ENCODE measurements around the gene NDUFB4. TPM values are rescaled to one million over a fixed set of nuclear protein-coding genes. Genes with fewer than 3 reads are reported as not detected.
A peak's percentile ranks its signal among the peaks of the same experiment; 100 is the strongest.

The NDUFB4 gene
- total and polyA plus RNA-seq, 2 experiments from 2014 or later = 105 to 250 TPM

DNA sequence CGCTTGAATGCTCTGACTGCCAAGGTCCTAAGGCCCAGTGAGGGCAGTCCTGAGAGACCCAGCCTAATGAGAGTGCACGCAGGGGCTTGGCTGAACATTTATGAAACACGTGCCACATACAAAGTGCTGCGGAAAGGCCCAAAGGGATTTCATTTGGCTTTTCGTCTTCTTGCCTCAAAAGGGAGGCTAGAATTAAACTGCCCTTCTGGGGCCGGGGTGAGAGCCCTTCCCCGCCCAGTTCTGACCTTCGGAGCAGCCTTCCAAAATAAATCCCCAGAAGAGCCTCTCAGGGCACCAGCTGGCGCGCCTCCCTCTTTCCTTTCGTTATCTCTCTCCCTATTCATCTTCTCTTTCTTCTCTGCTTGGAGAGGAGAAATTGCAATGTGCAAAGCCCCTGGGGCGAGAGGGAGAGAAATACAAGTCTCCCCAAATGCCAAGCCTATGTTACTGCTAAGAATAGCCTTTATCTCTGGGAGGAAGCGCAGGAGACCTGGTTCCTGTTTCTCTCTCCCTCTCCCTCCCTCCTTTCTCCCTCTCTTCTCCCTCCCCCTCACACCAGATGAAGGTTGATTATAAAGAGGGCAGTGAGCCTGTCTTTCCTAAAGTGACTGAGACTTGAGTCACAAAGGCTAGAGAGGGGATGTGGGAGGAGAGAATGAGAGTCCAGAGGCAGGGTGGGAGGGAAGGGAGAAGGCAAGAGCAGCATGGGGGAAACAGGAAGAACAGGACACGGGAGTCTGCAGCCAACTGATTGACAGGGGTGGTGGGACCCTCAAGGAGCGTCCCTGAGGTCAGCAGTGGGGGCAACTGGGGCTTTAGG lies 36.7 kb upstream of the NDUFB4 start:
- no peaks in the 10 kb centered on the region for H3K9me3 ChIP-seq (ENCODE audit: low read depth)
- peaks cover 9% of the 10 kb centered on the region; the same call in 1 of the 2 replicates for H3K79me2 ChIP-seq (ENCODE audit: insufficient read depth)
- H3K9ac ChIP-seq = peak overlapping the region; percentile 97
- H3K36me3 ChIP-seq (ENCODE audit: low read depth) = no peaks in the 10 kb centered on the region
- H3K9me2 ChIP-seq (ENCODE audit: insufficient read depth) = no peaks in the 10 kb centered on the region
- DNase-seq = peak; percentile 89
- in situ Hi-C loops (cut with MboI) = loop anchor here (10.0 kb wide), 3 partner anchors 105 to 315 kb away; partner anchors contain the start of gene FSTL1
- H3K4me1 ChIP-seq (ENCODE audit: insufficient read depth) = peaks cover 26% of the 10 kb centered on the region
- peak overlapping the region; percentile 83 for H2AFZ ChIP-seq
- TF ChIP-seq EZH2 (IDR thresholded peaks at IDR 0.05; ENCODE audit: insufficient read depth, poor library complexity, severe bottlenecking) = no peak
- TF ChIP-seq EZH2phosphoT487 (IDR thresholded peaks at IDR 0.05; ENCODE audit: insufficient read depth, low read depth) = no peak
- WGBS, 2 experiments (ENCODE audit: low coverage in 1 of 2, low lambda C conversion rate in 2 of 2, missing lambda C conversion rate in 2 of 2) = 3 to 4% methylated on average over 14 to 15 of the region's 15 CpGs
- no peaks in the 10 kb centered on the region for H4K20me1 ChIP-seq (ENCODE audit: insufficient read depth)
- H3K4me3 ChIP-seq = peak overlapping the region; percentile 85
- no peaks in the 10 kb centered on the region for H3K27me3 ChIP-seq (replicated peaks; ENCODE audit: insufficient read depth)
- H3K4me2 ChIP-seq (ENCODE audit: unreplicated experiment) = peak overlapping the region; percentile 99
- peaks cover 18% of the 10 kb centered on the region for H3F3A ChIP-seq (ENCODE audit: insufficient read depth)
- H3K27ac ChIP-seq = peak overlapping the region; percentile 88

DNA sequence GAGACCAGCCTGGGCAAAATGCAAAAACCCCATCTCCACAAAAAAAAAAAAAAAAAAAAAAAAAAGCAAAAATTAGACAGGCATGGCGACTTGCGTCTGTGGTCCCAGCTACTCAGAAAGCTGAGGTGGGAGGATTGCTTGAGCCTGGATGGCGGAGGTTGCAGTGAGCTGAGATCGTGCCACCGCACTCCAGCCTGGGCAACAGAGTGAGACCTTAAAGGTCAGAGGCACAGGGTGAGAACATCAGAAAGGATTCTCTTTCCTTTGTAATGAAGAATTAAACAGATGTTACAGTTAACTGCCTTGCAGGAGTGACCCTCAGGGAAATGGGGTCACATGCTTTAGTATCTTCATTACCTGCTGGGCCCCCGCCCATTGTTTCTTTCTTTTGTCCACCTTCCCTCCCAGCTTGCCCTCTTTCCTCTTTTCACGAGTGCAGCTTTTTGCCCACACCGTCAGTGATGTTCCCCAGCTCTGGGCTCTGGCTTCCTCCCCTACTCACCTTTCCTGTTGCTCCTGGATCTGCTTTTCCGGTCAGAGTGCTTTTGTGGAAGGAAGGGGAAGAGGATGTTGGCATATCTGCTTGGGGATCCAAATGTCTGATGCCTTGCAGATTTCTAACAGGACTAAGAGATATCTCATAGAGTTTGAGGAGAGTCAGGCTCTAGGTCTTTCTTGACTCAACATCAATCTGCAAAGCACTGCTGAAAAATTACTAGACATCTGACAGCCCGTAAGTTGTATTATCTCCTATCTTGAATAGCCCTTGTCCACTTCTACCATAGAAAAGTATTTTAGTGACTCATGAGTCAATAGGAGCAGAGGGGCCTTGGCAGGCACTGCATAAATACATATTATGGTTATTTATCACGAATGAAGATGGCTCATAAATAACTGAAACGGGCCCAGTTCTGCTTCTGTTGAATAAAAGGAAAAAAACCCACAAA lies 35.6 kb upstream of the NDUFB4 start:
- peak overlapping the region; percentile 7 for H3K4me2 ChIP-seq (ENCODE audit: unreplicated experiment)
- peaks cover 11% of the 10 kb centered on the region for H3F3A ChIP-seq (ENCODE audit: insufficient read depth)
- H3K79me2 ChIP-seq (ENCODE audit: insufficient read depth) = peaks cover 9% of the 10 kb centered on the region; the same call in 1 of the 2 replicates
- no peak for TF ChIP-seq EZH2phosphoT487 (IDR thresholded peaks at IDR 0.05; ENCODE audit: insufficient read depth, low read depth)
- no peak for TF ChIP-seq EZH2 (IDR thresholded peaks at IDR 0.05; ENCODE audit: insufficient read depth, poor library complexity, severe bottlenecking)
- H3K9me3 ChIP-seq (ENCODE audit: low read depth) = no peaks in the 10 kb centered on the region
- H4K20me1 ChIP-seq (ENCODE audit: insufficient read depth) = no peaks in the 10 kb centered on the region
- no peak overlapping the region for H3K4me3 ChIP-seq
- no peaks in the 10 kb centered on the region for H3K9me2 ChIP-seq (ENCODE audit: insufficient read depth)
- 85 to 89% methylated on average over 12 of the region's 12 CpGs for whole genome bisulfite sequencing, 2 experiments (ENCODE audit: low coverage in 1 of 2, low lambda C conversion rate in 2 of 2, missing lambda C conversion rate in 2 of 2)
- no peak for DNase-seq
- H3K36me3 ChIP-seq (ENCODE audit: low read depth) = no peaks in the 10 kb centered on the region
- H2AFZ ChIP-seq = peak overlapping the region; percentile 83; the same call in 1 of the 2 replicates
- H3K4me1 ChIP-seq (ENCODE audit: insufficient read depth) = peaks cover 21% of the 10 kb centered on the region
- H3K9ac ChIP-seq = no peak overlapping the region
- no peaks in the 10 kb centered on the region for H3K27me3 ChIP-seq (replicated peaks; ENCODE audit: insufficient read depth)
- H3K27ac ChIP-seq = peak overlapping the region; percentile 6; the same call in 1 of the 2 replicates
- in situ Hi-C loops (cut with MboI) = loop anchor here (10.0 kb wide), 1 partner anchor 234 kb away; no protein-coding TSS in a partner anchor

GRCh38 chr3:120561251-120562045 lies 34.7 kb upstream of the NDUFB4 start:
- peak; percentile 84 for DNase-seq

More at GRCh38 chr3:120561251-120562045, 34.7 kb upstream of the NDUFB4 start:
- in situ Hi-C loops (cut with MboI) = loop anchor here (10.0 kb wide), 1 partner anchor 233 kb away; no protein-coding TSS in a partner anchor
- Histone ChIP-seq H3K79me2 (ENCODE audit: insufficient read depth) (peaks cover 9% of the 10 kb centered on the region; the same call in 1 of the 2 replicates), H3K27ac (peak overlapping the region; percentile 6; the same call in 1 of the 2 replicates), H3K9ac (no peak overlapping the region), H3K4me3 (no peak overlapping the region), H3K36me3 (ENCODE audit: low read depth) (no peaks in the 10 kb centered on the region), H3K9me3 (ENCODE audit: low read depth) (no peaks in the 10 kb centered on the region), H4K20me1 (ENCODE audit: insufficient read depth) (no peaks in the 10 kb centered on the region), H2AFZ (0 out of 2 replicates have a peak overlapping the region, but pooled peaks have one; percentile 1), H3K4me1 (ENCODE audit: insufficient read depth) (peaks cover 21% of the 10 kb centered on the region), H3K27me3 (replicated peaks; ENCODE audit: insufficient read depth) (no peaks in the 10 kb centered on the region), H3K4me2 (ENCODE audit: unreplicated experiment) (peak overlapping the region; percentile 7), H3F3A (ENCODE audit: insufficient read depth) (peaks cover 10% of the 10 kb centered on the region), H3K9me2 (ENCODE audit: insufficient read depth) (no peaks in the 10 kb centered on the region)
- TF ChIP-seq EZH2phosphoT487 (IDR thresholded peaks at IDR 0.05; ENCODE audit: insufficient read depth, low read depth) (no peak), EZH2 (IDR thresholded peaks at IDR 0.05; ENCODE audit: insufficient read depth, poor library complexity, severe bottlenecking) (no peak)
- 29% methylated on average over 10 of the region's 10 CpGs for WGBS, 2 experiments (ENCODE audit: low coverage in 1 of 2, low lambda C conversion rate in 2 of 2, missing lambda C conversion rate in 2 of 2)

Measured in GM23248 (cell line).